ENCODE measurements around the gene SETD7.

DNA sequence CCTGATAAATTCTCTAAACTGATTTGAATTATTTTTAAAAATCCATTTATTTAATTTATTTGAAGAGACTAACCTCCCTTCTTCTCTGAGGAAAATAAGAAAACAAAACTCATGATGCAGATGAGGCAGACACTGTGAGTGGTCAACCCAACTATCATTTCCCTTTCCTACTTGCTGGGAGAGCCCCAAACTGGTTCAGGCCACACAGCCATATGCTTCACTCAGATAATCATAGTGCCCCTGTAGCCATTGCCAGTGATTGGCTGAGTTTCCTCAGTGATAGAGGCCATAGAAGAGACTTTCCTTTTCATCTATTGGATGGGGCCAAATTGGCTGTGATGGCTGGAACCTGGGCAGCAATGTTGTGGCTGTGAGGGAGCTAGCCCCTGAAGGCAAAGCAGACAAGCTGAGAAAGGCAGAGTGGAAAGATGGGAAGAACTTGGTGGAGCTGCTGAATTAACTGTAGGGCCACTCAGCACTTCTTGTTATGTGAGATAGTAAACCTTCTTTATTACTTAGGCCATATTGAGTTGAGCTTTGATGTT, 52.3 kb downstream of the SETD7 start:
- TF ChIP-seq, protein P1, sequence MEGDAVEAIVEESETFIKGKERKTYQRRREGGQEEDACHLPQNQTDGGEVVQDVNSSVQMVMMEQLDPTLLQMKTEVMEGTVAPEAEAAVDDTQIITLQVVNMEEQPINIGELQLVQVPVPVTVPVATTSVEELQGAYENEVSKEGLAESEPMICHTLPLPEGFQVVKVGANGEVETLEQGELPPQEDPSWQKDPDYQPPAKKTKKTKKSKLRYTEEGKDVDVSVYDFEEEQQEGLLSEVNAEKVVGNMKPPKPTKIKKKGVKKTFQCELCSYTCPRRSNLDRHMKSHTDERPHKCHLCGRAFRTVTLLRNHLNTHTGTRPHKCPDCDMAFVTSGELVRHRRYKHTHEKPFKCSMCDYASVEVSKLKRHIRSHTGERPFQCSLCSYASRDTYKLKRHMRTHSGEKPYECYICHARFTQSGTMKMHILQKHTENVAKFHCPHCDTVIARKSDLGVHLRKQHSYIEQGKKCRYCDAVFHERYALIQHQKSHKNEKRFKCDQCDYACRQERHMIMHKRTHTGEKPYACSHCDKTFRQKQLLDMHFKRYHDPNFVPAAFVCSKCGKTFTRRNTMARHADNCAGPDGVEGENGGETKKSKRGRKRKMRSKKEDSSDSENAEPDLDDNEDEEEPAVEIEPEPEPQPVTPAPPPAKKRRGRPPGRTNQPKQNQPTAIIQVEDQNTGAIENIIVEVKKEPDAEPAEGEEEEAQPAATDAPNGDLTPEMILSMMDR (IDR thresholded peaks at IDR 0.05) = no peak
- TF ChIP-seq POLR2A (IDR thresholded peaks at IDR 0.05) = no peak

Data from esophagus squamous epithelium (tissue), 4 donors.